GM19468 (cell line): ENCODE results near the gene ZSWIM2.
"Not testable (repeated sequence)": the region's sequence is repeated elsewhere in the genome, so short reads cannot be mapped to it uniquely, and the experiment has no call there.

Experiments used
- ATAC-seq: cut with Tn5 transposase; IDR thresholded peaks from one replicate; pipeline ENCODE4 v1.9.1; 2021; ENCODE audit warnings: mild to moderate bottlenecking, moderate library complexity, moderate number of reproducible peaks; ENCODE audit not compliant: unreplicated experiment; ENCODE audit errors: extremely low read depth

The ZSWIM2 gene

GRCh38 chr2:186852508-186852907, 3.5 kb upstream of the ZSWIM2 start:
- no peak for ATAC-seq

DNA sequence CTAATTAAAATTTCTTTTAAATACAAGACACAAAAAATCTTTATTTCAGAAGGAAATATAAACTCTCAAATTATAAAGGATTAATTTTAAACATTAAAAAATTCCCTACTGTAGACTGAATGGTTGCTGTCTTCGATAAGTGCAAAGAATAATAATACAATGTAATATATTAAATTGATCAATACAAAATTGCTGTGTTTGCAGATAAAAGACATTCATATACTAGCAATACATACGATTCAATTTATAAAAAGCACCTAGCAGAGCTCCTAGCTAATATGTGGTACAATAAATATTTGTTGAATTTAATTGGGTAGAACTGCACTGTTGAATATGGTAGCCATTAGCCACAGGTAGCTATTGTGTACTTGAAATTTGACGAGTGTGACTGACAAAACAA, 6.6 kb downstream of the ZSWIM2 start:
- ATAC-seq: no peak

- no peak for ATAC-seq
Observed at GRCh38 chr2:186841940-186842339, 7.0 kb downstream of the ZSWIM2 start.

DNA sequence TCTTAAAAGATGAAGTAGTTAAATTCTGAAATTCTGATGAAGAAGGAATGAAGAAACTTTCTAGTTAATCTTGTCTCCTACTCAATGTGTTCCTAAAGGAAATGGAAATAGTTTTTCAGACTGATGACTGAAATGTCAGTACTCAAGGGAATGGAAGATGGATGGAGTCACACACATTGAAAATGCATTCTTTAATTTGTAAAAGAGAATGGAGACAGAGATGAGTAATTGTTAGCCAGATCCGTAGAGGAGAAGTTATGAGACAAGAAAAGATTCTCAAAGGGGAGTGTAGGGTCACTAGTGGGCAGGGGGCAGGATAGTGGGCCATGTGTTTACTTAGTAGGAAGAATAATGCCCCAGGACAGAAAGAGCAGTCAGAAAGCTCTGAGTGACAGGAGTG, 13.3 kb downstream of the ZSWIM2 start:
- ATAC-seq: no peak

GRCh38 chr2:186827862-186828492, 21.0 kb downstream of the ZSWIM2 start:
- no peak for ATAC-seq

- ATAC-seq: no peak
Observed at GRCh38 chr2:186827411-186827810, 21.6 kb downstream of the ZSWIM2 start.

DNA sequence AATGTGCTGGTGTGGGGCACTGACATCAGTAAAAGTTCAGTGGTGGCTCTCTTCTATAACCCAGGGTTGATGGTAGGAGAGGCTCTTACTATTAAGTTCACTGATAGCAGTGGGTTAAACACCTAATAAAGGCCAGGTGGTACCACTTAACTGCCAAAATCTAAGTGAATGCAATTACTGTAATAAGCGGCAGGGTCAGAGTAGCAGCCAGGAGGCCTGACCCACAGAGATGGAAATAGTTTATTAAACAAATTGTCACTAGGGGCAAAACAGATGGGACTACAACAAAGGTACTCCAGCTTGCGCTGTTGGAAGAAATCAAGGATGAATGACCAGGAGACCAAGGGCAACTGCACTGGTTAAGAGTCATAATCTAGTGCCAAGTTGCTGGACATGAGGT, 26.6 kb downstream of the ZSWIM2 start:
- ATAC-seq: no peak

GRCh38 chr2:186820303-186820702, 28.7 kb downstream of the ZSWIM2 start:
- ATAC-seq: no peak

GRCh38 chr2:186811760-186812159, 37.2 kb downstream of the ZSWIM2 start:
- ATAC-seq: not testable (repeated sequence)

DNA sequence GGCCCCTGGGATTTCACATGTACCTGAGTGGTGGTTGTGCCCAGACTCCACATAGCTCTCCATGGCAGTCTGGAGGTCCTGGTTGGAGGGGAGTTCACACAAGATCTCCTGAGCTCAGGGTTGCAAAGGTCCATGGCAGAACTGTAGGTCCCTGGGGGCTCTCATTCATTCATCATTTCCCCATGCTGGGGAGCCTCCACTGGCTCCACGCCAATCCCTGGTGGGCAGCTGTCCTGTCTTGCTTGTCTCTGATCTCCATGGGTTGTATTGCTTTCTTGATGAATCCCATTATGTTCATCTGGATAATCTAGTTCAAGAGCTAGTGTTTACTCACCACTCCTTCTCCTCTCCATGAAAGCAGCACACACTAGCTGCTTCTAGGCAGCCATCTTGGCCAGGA, 42.4 kb downstream of the ZSWIM2 start:
- no peak for ATAC-seq

DNA sequence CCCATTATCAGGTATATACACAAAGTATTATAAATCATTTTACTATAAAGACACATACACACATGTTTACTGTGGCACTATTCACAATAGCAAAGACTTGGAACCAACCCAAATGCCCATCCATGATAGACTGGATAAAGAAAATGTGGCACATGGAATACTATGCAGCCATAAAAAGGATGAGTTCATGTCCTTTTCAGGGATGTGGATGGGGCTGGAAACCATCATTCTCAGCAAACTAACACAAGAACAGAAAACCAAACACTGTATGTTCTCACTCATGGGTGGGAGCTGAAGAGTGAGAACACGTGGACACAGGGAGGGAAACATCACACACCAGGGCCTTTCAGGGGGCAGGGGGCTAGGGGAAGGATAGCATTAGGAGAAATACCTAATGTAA, 50.4 kb downstream of the ZSWIM2 start:
- not testable (repeated sequence) for ATAC-seq

DNA sequence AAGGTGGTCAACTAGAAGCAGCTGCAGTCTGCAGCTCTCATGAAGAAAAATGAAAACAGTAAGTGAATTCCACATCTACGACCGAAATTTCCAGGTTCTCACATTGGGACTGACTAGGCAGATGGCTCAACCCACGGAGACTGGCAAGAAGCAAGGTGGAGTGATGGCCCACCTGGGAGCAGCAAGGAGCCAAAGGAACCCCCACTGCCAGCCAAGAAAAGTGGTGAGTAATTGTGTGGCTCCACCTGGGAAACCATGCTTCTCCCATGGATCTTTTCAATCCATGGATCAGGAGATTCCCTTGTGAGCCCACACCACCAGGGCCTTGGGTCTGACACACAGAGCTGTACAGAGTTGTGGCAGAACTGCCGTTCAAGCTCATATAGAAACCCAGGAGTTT, 64.0 kb downstream of the ZSWIM2 start:
- ATAC-seq: no peak

DNA sequence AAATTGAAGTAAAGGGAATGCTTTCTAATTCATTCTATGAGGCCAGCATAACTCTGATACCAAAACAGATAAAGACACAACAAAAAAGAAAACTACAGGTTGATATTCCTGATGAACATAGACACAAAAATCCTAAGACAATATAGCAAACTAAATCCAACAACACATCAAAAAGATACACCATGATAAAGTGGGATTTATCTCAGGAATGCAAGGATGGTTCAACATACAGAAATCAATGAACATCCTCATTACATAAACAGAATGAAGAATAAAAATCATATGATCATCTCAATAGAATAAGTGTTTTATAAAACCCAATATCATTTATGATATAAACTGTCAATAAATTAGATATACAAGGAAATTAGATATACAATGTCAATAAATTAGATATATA, 65.7 kb downstream of the ZSWIM2 start:
- no peak for ATAC-seq

DNA sequence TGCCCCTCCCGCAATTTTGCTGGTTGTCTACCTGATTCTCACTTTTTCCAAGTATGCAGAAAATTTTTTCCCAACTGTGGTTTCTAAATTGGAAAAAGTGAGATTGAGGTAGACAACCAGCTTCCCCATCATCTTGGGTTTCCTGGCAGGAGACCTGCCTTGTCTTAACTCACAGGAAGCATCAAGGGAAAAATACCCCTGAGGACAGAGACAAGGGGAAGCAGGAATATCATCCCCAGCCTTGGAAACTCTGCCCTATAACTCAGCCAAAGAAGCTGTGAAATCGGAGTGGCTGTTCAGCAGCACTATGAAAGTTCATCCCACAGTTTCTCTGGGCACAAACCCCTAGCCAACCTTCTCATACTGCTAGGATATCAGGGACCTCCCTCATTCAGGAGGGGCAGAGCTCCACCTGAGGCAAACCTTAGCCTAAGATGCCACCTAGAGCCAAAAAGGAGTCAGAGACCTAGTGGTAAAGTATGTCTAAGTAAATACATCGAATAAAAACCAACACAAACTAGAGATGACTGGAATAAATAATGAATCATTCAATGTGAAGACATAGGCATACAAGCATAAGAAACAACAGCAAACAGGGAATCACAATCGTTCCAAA, 68.2 kb downstream of the ZSWIM2 start:
- no peak for ATAC-seq
